Panc1 (cell line): Measurements from ENCODE around the gene RYK. TPM values are rescaled to one million over a fixed set of nuclear protein-coding genes. Genes with fewer than 3 reads are reported as not detected.
A peak's percentile ranks its signal among the peaks of the same experiment; 100 is the strongest.

ENCODE experiments used
- ATAC-seq: fragments of 200-7000 bp; cut with Tn5 transposase; 2 replicates; pipeline ENCODE4 v1.9.1; 2020; ENCODE audit warnings: mild to moderate bottlenecking, moderate library complexity
- BruUV-seq: library from RNA; stranded (reverse); fragments of 400-500 nt; replicated peaks from 2 replicates; lab custom pipeline; 2021; lab: Mats Ljungman, UMichigan
- CTCF ChIA-PET: fragments of 300-600 bp; sonication (Branson Sonifier 250); formaldehyde crosslinking; loops from one replicate; lab custom pipeline; 2022; ENCODE audit warnings: antibody characterized with exemption; lab: Charles Lee
- POLR2A ChIA-PET: fragments of 300-600 bp; sonication (Branson Sonifier 250); formaldehyde crosslinking; loops from one replicate; lab custom pipeline; 2022; ENCODE audit warnings: antibody characterized with exemption; lab: Charles Lee
- DNase-seq: peaks from one replicate; pipeline ENCODE4 v3.0.0-alpha.2; 2010; ENCODE audit warnings: low read depth, low spot score
- H3K27ac ChIP-seq: 2 replicates; pipeline ENCODE4 v1.5.1; 2011; ENCODE audit warnings: mild to moderate bottlenecking, low read length, inconsistent platforms
- H3K27me3 ChIP-seq: fragments of 200-500 bp; sonication (Bioruptor generic); 2 replicates; pipeline ENCODE4 v1.6.0; 2014; ENCODE audit warnings: low read length, inconsistent platforms; ENCODE audit not compliant: control insufficient read depth, insufficient read depth
- H3K36me3 ChIP-seq: fragments of 200-500 bp; sonication (Bioruptor generic); 2 replicates; pipeline ENCODE4 v1.5.1; 2014; ENCODE audit warnings: inconsistent platforms, mild to moderate bottlenecking, low read length, moderate library complexity; ENCODE audit not compliant: control insufficient read depth, insufficient read depth
- H3K4me1 ChIP-seq: 2 replicates; pipeline ENCODE4 v1.5.1; 2011; ENCODE audit warnings: inconsistent platforms, mild to moderate bottlenecking, low read length, moderate library complexity; ENCODE audit not compliant: control insufficient read depth, insufficient read depth
- H3K4me3 ChIP-seq, 2 experiments: 2 replicates each; pipeline ENCODE4 v1.5.1; 2011 to 2012; ENCODE audit warnings: low read depth in 2 of 2, low read length in 2 of 2, mild to moderate bottlenecking in 2 of 2, inconsistent platforms in 1 of 2, moderate library complexity in 1 of 2
- H3K9me3 ChIP-seq: fragments of 200-500 bp; sonication (Bioruptor generic); 2 replicates; pipeline ENCODE4 v1.5.1; 2014; ENCODE audit warnings: low read depth, mild to moderate bottlenecking, inconsistent platforms, low read length, moderate library complexity; ENCODE audit not compliant: control insufficient read depth, insufficient read depth
- CTCF ChIP-seq: fragments of 450-650 bp; IDR thresholded peaks from 2 replicates; pipeline ENCODE4 v1.5.1; 2017; ENCODE audit warnings: mild to moderate bottlenecking
- POLR2AphosphoS5 ChIP-seq: IDR thresholded peaks from 2 replicates; pipeline ENCODE4 v1.6.1; 2012; ENCODE audit warnings: mild to moderate bottlenecking, low read depth, low read length, moderate library complexity
- SIN3A ChIP-seq: IDR thresholded peaks from 2 replicates; pipeline ENCODE4 v1.6.1; 2012; ENCODE audit warnings: low read depth, mild to moderate bottlenecking, low read length, moderate library complexity, borderline replicate concordance; ENCODE audit not compliant: insufficient read depth
- TCF7L2 ChIP-seq: IDR thresholded peaks from 2 replicates; pipeline ENCODE4 v1.6.1; 2011; ENCODE audit warnings: mild to moderate bottlenecking, low read depth, low read length, inconsistent platforms
- in situ Hi-C: cut with HindIII; loops from 2 replicates; pipeline ENCODE4 v1.10.0; 2016; ENCODE audit warnings: low sequenced_read_pairs, low pct_unique_long_range_greater_than_20kb
- intact Hi-C: fragments of 100-400 bp; cut with micrococcal nuclease; formaldehyde crosslinking; loops from one replicate; pipeline ENCODE4 v1.10.0; 2022; ENCODE audit not compliant: unreplicated experiment
- total RNA-seq: library from RNA; stranded (reverse); gene quantifications from one replicate; pipeline ENCODE4 v1.2.1, GENCODE V29; 2021; ENCODE audit not compliant: unreplicated experiment
- TF ChIP-seq, protein P1 (sequence below), 2 experiments: IDR thresholded peaks; 2 replicates each; pipeline ENCODE4 v1.6.1; 2011 to 2012; ENCODE audit warnings: low read depth in 2 of 2, control low read depth in 1 of 2, low read length in 1 of 2, mild to moderate bottlenecking in 1 of 2, moderate library complexity in 1 of 2; ENCODE audit not compliant: insufficient read depth in 1 of 2

RYK gene
- total RNA-seq, 1 experiment from 2014 or later, result 82.7 TPM

- H3K36me3 ChIP-seq, result no peaks in the 10 kb centered on the region
- ChIA-PET CTCF (no interaction called here), POLR2A (no interaction called here)
- DNase-seq, result no peak
- no TSS peak for BruUV-seq
- TF ChIP-seq, protein P1, sequence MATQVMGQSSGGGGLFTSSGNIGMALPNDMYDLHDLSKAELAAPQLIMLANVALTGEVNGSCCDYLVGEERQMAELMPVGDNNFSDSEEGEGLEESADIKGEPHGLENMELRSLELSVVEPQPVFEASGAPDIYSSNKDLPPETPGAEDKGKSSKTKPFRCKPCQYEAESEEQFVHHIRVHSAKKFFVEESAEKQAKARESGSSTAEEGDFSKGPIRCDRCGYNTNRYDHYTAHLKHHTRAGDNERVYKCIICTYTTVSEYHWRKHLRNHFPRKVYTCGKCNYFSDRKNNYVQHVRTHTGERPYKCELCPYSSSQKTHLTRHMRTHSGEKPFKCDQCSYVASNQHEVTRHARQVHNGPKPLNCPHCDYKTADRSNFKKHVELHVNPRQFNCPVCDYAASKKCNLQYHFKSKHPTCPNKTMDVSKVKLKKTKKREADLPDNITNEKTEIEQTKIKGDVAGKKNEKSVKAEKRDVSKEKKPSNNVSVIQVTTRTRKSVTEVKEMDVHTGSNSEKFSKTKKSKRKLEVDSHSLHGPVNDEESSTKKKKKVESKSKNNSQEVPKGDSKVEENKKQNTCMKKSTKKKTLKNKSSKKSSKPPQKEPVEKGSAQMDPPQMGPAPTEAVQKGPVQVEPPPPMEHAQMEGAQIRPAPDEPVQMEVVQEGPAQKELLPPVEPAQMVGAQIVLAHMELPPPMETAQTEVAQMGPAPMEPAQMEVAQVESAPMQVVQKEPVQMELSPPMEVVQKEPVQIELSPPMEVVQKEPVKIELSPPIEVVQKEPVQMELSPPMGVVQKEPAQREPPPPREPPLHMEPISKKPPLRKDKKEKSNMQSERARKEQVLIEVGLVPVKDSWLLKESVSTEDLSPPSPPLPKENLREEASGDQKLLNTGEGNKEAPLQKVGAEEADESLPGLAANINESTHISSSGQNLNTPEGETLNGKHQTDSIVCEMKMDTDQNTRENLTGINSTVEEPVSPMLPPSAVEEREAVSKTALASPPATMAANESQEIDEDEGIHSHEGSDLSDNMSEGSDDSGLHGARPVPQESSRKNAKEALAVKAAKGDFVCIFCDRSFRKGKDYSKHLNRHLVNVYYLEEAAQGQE (IDR thresholded peaks at IDR 0.05; ENCODE audit: insufficient read depth in 1 of 2, low read depth in 2 of 2, low read length in 1 of 2), result no peak
- TF ChIP-seq CTCF (no peak), POLR2AphosphoS5 (no peak), SIN3A (no peak), TCF7L2 (no peak)
- no peaks in the 10 kb centered on the region for H3K27me3 ChIP-seq
- in situ Hi-C loops, result no loop called here
- intact Hi-C loops, result no loop called here
- ATAC-seq, result no peak
- no peaks in the 10 kb centered on the region for H3K9me3 ChIP-seq
- peak overlapping the region; percentile 67 for H3K27ac ChIP-seq
- no peak overlapping the region for H3K4me3 ChIP-seq
- H3K4me1 ChIP-seq, result peaks cover 28% of the 10 kb centered on the region
These were observed 1.2 kb upstream of the RYK start for GRCh38 chr3:134251731-134252391.

DNA sequence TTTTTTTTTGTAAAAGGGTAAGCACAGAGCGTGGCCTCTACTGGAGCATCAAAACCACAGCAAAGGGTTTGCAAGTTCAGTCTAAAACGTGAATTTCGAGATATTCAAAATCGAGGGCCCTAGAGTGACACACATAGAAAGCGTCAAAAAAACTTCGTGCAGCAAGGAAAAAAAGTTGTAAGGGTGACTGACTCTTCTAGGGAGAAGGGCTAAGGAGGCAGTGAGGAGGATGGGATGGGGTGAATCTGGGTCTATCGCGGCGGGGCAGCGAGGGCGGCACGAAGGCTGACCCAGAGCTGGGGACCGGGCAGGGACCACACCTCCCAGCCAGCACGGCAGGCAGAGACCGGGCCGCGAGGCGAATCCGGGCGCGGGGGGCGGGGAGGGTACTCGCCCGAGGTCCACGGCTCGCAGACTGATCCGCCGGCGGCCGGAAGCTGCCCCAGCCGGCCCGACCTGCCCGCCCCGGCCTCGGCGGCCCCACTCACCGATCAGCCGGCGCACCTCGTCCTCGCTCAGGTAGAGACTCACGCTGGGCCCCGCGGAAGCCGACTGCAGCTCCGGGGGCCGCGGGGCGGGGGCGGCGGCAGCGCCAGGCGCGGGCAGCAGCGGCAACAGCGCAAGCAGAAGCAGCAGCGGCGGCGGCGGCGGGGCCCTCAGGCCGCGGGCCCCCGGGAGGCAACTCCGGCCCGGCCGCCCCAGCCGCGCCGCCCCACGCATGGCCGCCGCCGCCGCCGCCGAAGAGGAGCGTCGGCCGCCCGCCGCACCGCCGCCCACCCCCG, 533 bp downstream of the RYK start:
- CTCF ChIA-PET, result interaction anchor here (0.7 kb wide), 1 partner anchor 25 kb away, joined by 7 read pairs; no protein-coding TSS in a partner anchor
- Histone ChIP-seq H3K4me1 (peaks cover 31% of the 10 kb centered on the region), H3K9me3 (no peaks in the 10 kb centered on the region), H3K27me3 (no peaks in the 10 kb centered on the region), H3K36me3 (no peaks in the 10 kb centered on the region), H3K4me3 (peak overlapping the region; percentile 70 to 84), H3K27ac (peak overlapping the region; percentile 87)
- in situ Hi-C loops, result no loop called here
- ATAC-seq, result peak; percentile 84
- no TSS peak for BruUV-seq
- no peak for TF ChIP-seq TCF7L2
- TF ChIP-seq, protein P1 (IDR thresholded peaks at IDR 0.05; ENCODE audit: insufficient read depth in 1 of 2, low read depth in 2 of 2, low read length in 1 of 2), result no peak
- TF ChIP-seq CTCF, result no peak
- intact Hi-C loops, result no loop called here
- no peak for DNase-seq
- POLR2A ChIA-PET, result interaction anchor here (0.6 kb wide), 1 partner anchor 135 kb away, joined by 3 read pairs; no protein-coding TSS in a partner anchor
